ENCODE data around the gene NCKAP5.

DNA sequence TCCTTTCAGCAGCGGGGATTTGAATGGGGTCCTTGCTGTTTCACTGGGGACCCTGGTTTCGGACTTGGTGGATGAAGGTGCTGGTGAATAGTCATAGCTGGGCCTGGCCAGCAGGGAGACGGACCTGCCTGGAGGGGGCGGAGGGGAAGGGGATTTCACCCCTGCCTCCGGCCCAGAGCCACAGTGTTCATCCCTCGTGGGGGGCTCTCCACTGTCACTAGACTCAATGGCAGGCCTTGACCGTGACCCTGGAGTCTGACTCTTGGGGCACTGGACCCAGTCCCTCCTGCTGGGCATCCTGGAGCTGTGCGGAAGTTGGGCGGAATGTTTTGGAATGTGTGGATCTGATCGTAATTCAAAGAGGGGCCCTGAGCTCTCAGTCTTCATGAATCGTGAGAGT, 784.4 kb downstream of the NCKAP5 start:
- TF ChIP-seq, protein P1, sequence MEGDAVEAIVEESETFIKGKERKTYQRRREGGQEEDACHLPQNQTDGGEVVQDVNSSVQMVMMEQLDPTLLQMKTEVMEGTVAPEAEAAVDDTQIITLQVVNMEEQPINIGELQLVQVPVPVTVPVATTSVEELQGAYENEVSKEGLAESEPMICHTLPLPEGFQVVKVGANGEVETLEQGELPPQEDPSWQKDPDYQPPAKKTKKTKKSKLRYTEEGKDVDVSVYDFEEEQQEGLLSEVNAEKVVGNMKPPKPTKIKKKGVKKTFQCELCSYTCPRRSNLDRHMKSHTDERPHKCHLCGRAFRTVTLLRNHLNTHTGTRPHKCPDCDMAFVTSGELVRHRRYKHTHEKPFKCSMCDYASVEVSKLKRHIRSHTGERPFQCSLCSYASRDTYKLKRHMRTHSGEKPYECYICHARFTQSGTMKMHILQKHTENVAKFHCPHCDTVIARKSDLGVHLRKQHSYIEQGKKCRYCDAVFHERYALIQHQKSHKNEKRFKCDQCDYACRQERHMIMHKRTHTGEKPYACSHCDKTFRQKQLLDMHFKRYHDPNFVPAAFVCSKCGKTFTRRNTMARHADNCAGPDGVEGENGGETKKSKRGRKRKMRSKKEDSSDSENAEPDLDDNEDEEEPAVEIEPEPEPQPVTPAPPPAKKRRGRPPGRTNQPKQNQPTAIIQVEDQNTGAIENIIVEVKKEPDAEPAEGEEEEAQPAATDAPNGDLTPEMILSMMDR (IDR thresholded peaks at IDR 0.05), result no peak
- TF ChIP-seq EZH2 (IDR thresholded peaks at IDR 0.05; ENCODE audit: borderline replicate concordance, insufficient read depth, low read depth, low read length, poor library complexity, severe bottlenecking), result no peak
